Endodermal cell (in vitro differentiated cells): ENCODE results near the gene DBNDD1. TPM values are rescaled to one million over a fixed set of nuclear protein-coding genes. Genes with fewer than 3 reads are reported as not detected.
A peak's percentile ranks its signal among the peaks of the same experiment; 100 is the strongest.

Source experiments
- DNase-seq: peaks from one replicate; pipeline ENCODE4 v3.0.0-alpha.2; 2017
- H3K27ac ChIP-seq: 2 replicates; pipeline ENCODE4 v1.5.1; 2013; ENCODE audit warnings: mild to moderate bottlenecking, low read depth, low read length, moderate library complexity
- H3K27me3 ChIP-seq: 2 replicates; pipeline ENCODE4 v1.6.1; 2013; ENCODE audit warnings: mild to moderate bottlenecking, low read length, moderate library complexity; ENCODE audit not compliant: insufficient read depth, control insufficient read depth, poor library complexity, severe bottlenecking
- H3K36me3 ChIP-seq: 2 replicates; pipeline ENCODE4 v1.7.0; 2013; ENCODE audit warnings: mild to moderate bottlenecking, low read length, moderate library complexity; ENCODE audit not compliant: control insufficient read depth, insufficient read depth
- H3K4me1 ChIP-seq: one replicate; pipeline ENCODE4 v1.7.0; 2013; ENCODE audit warnings: low read length; ENCODE audit not compliant: control insufficient read depth, insufficient read depth
- H3K4me3 ChIP-seq: 2 replicates; pipeline ENCODE4 v1.5.1; 2013; ENCODE audit warnings: mild to moderate bottlenecking, low read length, moderate library complexity
- H3K9ac ChIP-seq: 2 replicates; pipeline ENCODE4 v1.6.1; 2013; ENCODE audit warnings: mild to moderate bottlenecking, low read length, moderate library complexity; ENCODE audit not compliant: poor library complexity, severe bottlenecking; ENCODE audit errors: extremely low read depth
- H3K9me3 ChIP-seq: 2 replicates; pipeline ENCODE4 v1.6.1; 2013; ENCODE audit warnings: mild to moderate bottlenecking, low read length, moderate library complexity; ENCODE audit not compliant: control insufficient read depth
- H3K27ac Mint-ChIP-seq: 2 replicates; pipeline ENCODE4 v1.8.0; 2020; ENCODE audit warnings: mixed read lengths
- H3K27me3 Mint-ChIP-seq: 2 replicates; pipeline ENCODE4 v1.8.0; 2021; ENCODE audit warnings: mild to moderate bottlenecking, mixed read lengths; ENCODE audit not compliant: insufficient read depth
- H3K36me3 Mint-ChIP-seq: 2 replicates; pipeline ENCODE4 v1.8.0; 2020; ENCODE audit warnings: low read depth, mixed read lengths
- H3K4me1 Mint-ChIP-seq: 2 replicates; pipeline ENCODE4 v1.8.0; 2020; ENCODE audit warnings: mixed read lengths
- H3K4me3 Mint-ChIP-seq: 2 replicates; pipeline ENCODE4 v1.8.0; 2020; ENCODE audit warnings: mild to moderate bottlenecking, moderate library complexity, mixed read lengths
- H3K9me3 Mint-ChIP-seq: 2 replicates; pipeline ENCODE4 v1.8.0; 2020; ENCODE audit warnings: mild to moderate bottlenecking, mixed read lengths
- CTCF ChIP-seq: fragments of 200-600 bp; sonication (generic); conservative IDR thresholded peaks from 2 replicates; pipeline ENCODE4 v1.5.0; 2021; ENCODE audit warnings: antibody characterized with exemption, mild to moderate bottlenecking
- WGBS, 2 experiments: methylation state at CpG; one replicate each; pipeline versions ENCODE4 v1.1.5 to v1.1.7; 2013; ENCODE audit warnings: missing lambda C conversion rate in 2 of 2, mixed read lengths in 1 of 2; ENCODE audit not compliant: insufficient coverage in 1 of 2, insufficient read length in 1 of 2; 5-methylcytosine and 5-hydroxymethylcytosine counted together
- total RNA-seq, 2 donors: library from RNA; stranded (reverse); fragmentation: NEBNext Ultra II Directional in 1 of 2; extraction: Animal tissue kit (Norgen Biotek cat#: 25700) in 1 of 2; gene quantifications; 2 replicates in 1 of 2; 3 replicates in 1 of 2; pipeline ENCODE4 v1.2.1, GENCODE V29; 2021

Gene DBNDD1
- total RNA-seq, 2 donors from 2014 or later = 31.5 to 32.5 TPM

DNA sequence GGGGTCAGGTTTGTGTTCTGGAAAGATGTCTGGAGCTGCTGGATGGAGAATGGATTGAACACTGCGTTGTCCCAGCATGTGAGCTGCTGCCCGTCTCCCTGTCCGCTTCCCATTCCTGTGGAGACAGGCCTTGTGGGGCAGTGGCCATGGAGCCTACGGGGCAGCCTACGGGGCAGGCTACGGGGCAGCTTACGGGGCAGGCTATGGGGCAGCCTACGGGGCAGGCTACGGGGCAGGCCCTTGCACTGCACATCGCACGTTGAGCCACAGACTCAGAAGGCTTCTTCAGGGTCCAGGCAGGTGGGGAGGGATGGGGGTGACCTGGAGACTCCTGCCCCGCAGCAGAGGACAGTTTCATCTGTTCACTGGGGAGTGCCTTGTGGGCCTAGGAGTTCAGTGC lies 9.7 kb upstream of the DBNDD1 start:
- no peak overlapping the region for H3K4me3 Mint-ChIP-seq
- DNase-seq = no peak
- 91% methylated on average over 12 of the region's 12 CpGs; no CpG with 5 or more reads in 1 of the 2 experiments for WGBS, 2 experiments

GRCh38 chr16:90027611-90028010 lies 8.4 kb upstream of the DBNDD1 start:
- H3K27ac ChIP-seq = no peak overlapping the region
- H3K27me3 ChIP-seq = no peaks in the 10 kb centered on the region
- TF ChIP-seq CTCF = no peak
- H3K27ac Mint-ChIP-seq = no peak overlapping the region
- H3K9me3 ChIP-seq = no peaks in the 10 kb centered on the region
- peaks cover 3% of the 10 kb centered on the region for H3K4me1 Mint-ChIP-seq
- H3K36me3 ChIP-seq = peaks cover 17% of the 10 kb centered on the region
- H3K9me3 Mint-ChIP-seq = no peaks in the 10 kb centered on the region
- peaks cover 4% of the 10 kb centered on the region for H3K4me1 ChIP-seq
- 93 to 97% methylated on average over 14 to 17 of the region's 17 CpGs for WGBS, 2 experiments
- peaks cover 26% of the 10 kb centered on the region for H3K36me3 Mint-ChIP-seq
- no peak overlapping the region for H3K9ac ChIP-seq
- no peak overlapping the region for H3K4me3 Mint-ChIP-seq
- DNase-seq = no peak
- no peaks in the 10 kb centered on the region for H3K27me3 Mint-ChIP-seq
- no peak overlapping the region for H3K4me3 ChIP-seq

More for the DNA sequence above, 9.7 kb upstream of the DBNDD1 start:
- Histone ChIP-seq H3K36me3 (peaks cover 22% of the 10 kb centered on the region), H3K9me3 (no peaks in the 10 kb centered on the region), H3K4me1 (no peaks in the 10 kb centered on the region), H3K27me3 (no peaks in the 10 kb centered on the region), H3K4me3 (no peak overlapping the region), H3K27ac (no peak overlapping the region), H3K9ac (no peak overlapping the region)
- Mint-ChIP-seq H3K4me1 (peaks cover 3% of the 10 kb centered on the region), H3K27ac (no peak overlapping the region), H3K9me3 (no peaks in the 10 kb centered on the region), H3K27me3 (no peaks in the 10 kb centered on the region), H3K36me3 (peaks cover 39% of the 10 kb centered on the region)
- TF ChIP-seq CTCF = no peak

DNA sequence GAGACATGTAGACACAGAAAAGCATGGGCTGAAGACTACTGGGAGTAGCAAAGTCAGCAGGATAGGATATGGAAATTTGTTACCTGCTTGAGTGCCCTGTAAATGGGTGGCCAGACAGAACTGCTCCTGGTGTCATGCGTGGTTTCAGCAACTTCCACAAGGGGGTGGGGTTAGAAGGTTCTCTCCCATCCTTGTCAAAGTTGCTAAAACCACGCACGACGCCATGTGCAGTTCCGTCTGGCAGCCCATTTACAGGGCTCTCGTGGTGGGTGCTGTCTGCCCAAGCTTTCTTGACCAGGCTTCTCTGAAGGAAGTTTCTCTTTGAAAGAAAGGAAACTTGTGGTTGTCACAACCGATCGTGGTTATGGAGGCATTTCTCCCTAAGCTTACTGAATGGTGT lies 6.9 kb upstream of the DBNDD1 start:
- Mint-ChIP-seq H3K36me3 (peaks cover 12% of the 10 kb centered on the region), H3K9me3 (no peaks in the 10 kb centered on the region), H3K4me1 (peaks cover 11% of the 10 kb centered on the region), H3K4me3 (no peak overlapping the region), H3K27me3 (no peaks in the 10 kb centered on the region), H3K27ac (no peak overlapping the region)
- 88 to 92% methylated on average over 6 to 8 of the region's 8 CpGs for WGBS, 2 experiments
- TF ChIP-seq CTCF = peak; percentile 38
- peaks cover 4% of the 10 kb centered on the region for H3K4me1 ChIP-seq
- H3K27me3 ChIP-seq = no peaks in the 10 kb centered on the region
- H3K4me3 ChIP-seq = no peak overlapping the region
- peaks cover 2% of the 10 kb centered on the region for H3K36me3 ChIP-seq
- no peak overlapping the region for H3K9ac ChIP-seq
- no peaks in the 10 kb centered on the region for H3K9me3 ChIP-seq
- DNase-seq = no peak
- H3K27ac ChIP-seq = no peak overlapping the region
